HCT116 (cell line): Measurements from ENCODE around the gene PPP1R12C. TPM values are rescaled to one million over a fixed set of nuclear protein-coding genes. Genes with fewer than 3 reads are reported as not detected.

Experiments
- ATAC-seq: fragments of 200-7000 bp; cut with Tn5 transposase; 2 replicates; pipeline ENCODE4 v1.9.1; 2020; ENCODE audit warnings: mild to moderate bottlenecking, moderate library complexity
- BruUV-seq: library from RNA; stranded (reverse); fragments of 400-500 nt; replicated peaks from 2 replicates; lab custom pipeline; 2021; lab: Mats Ljungman, UMichigan
- CTCF ChIA-PET: fragments of 300-600 bp; sonication (Branson Sonifier 250); formaldehyde crosslinking; loops from one replicate; lab custom pipeline; 2021; ENCODE audit warnings: antibody characterized with exemption; lab: Charles Lee
- POLR2A ChIA-PET: fragments of 300-600, 350-600 bp; sonication (Branson Sonifier 250); formaldehyde crosslinking; loops from one replicate; lab custom pipeline; 2021; ENCODE audit warnings: antibody characterized with exemption; lab: Charles Lee
- RAD21 ChIA-PET, 2 experiments: fragments of 300-600 bp; sonication (Branson Sonifier 250); formaldehyde crosslinking; loops; one replicate each; lab custom pipeline; 2023; ENCODE audit warnings: low total read pairs in 2 of 2; ENCODE audit not compliant: uncharacterized antibody in 2 of 2, unreplicated experiment in 2 of 2, low non-redundant PET in 1 of 2; lab: Charles Lee
- DNase-seq: peaks from one replicate; pipeline ENCODE4 v3.0.0-alpha.2; 2010; ENCODE audit warnings: low read depth, low spot score
- H2AFZ ChIP-seq: fragments of 200-600 bp; shearing (Covaris generic), sonication (generic); 2 replicates; pipeline ENCODE4 v1.6.1; 2017; ENCODE audit warnings: low read depth, mixed run types, mixed read lengths, antibody characterized with exemption, low read length; ENCODE audit not compliant: poor library complexity, severe bottlenecking
- H3K27ac ChIP-seq: 2 replicates; pipeline ENCODE4 v1.5.1; 2012; ENCODE audit warnings: low read depth, low read length
- H3K27me3 ChIP-seq: fragments of 200-600 bp; sonication (generic); 2 replicates; pipeline ENCODE4 v1.6.1; 2016; ENCODE audit warnings: mixed run types, low read length, mixed read lengths; ENCODE audit not compliant: insufficient read depth
- H3K36me3 ChIP-seq, 2 experiments: fragments of 200-500 bp in 1 of 2; fragments of 200-600 bp in 1 of 2; sonication (Bioruptor generic) in 1 of 2; sonication (generic) in 1 of 2; 2 replicates each; pipeline versions ENCODE4 v1.5.1 to v1.6.1; 2014 to 2016; ENCODE audit warnings: low read length in 2 of 2, inconsistent platforms in 1 of 2, mixed read lengths in 1 of 2, mixed run types in 1 of 2; ENCODE audit not compliant: insufficient read depth in 2 of 2, control insufficient read depth in 1 of 2
- H3K4me1 ChIP-seq, 2 experiments: fragments of 200-600 bp in 1 of 2; sonication (generic) in 1 of 2; 2 replicates each; pipeline versions ENCODE4 v1.5.1 to v1.6.1; 2012 to 2017; ENCODE audit warnings: low read length in 2 of 2, inconsistent platforms in 1 of 2, mild to moderate bottlenecking in 1 of 2, mixed read lengths in 1 of 2, mixed run types in 1 of 2, moderate library complexity in 1 of 2; ENCODE audit not compliant: insufficient read depth in 2 of 2, control insufficient read depth in 1 of 2
- H3K4me2 ChIP-seq: fragments of 200-600 bp; sonication (generic); 2 replicates; pipeline ENCODE4 v1.6.1; 2017; ENCODE audit warnings: mixed run types, low read length, mixed read lengths
- H3K4me3 ChIP-seq, 2 experiments: fragments of 200-600 bp in 1 of 2; sonication (generic) in 1 of 2; replicated peaks in 1 of 2; 2 replicates each; pipeline ENCODE4 v1.5.1; 2011 to 2016; ENCODE audit warnings: low read length in 2 of 2, control low read depth in 1 of 2, low read depth in 1 of 2, mild to moderate bottlenecking in 1 of 2, mixed read lengths in 1 of 2, mixed run types in 1 of 2
- H3K79me2 ChIP-seq: fragments of 200-600 bp; sonication (generic); 2 replicates; pipeline ENCODE4 v1.6.1; 2017; ENCODE audit warnings: mild to moderate bottlenecking, mixed run types, low read length, moderate library complexity, mixed read lengths; ENCODE audit not compliant: insufficient read depth
- H3K9ac ChIP-seq: fragments of 200-600 bp; sonication (generic); 2 replicates; pipeline ENCODE4 v1.6.1; 2016; ENCODE audit warnings: low read length, mixed read lengths
- H3K9me2 ChIP-seq: fragments of 200-600 bp; sonication (generic), shearing (Covaris generic); 2 replicates; pipeline ENCODE4 v1.6.1; 2017; ENCODE audit warnings: mixed run types, mild to moderate bottlenecking, moderate library complexity; ENCODE audit not compliant: insufficient read depth
- H3K9me3 ChIP-seq, 2 experiments: fragments of 200-500 bp in 1 of 2; fragments of 200-600 bp in 1 of 2; sonication (Bioruptor generic) in 1 of 2; sonication (generic) in 1 of 2; 2 replicates each; pipeline ENCODE4 v1.6.1; 2014 to 2017; ENCODE audit warnings: low read length in 2 of 2, mixed read lengths in 2 of 2, inconsistent platforms in 1 of 2, low read depth in 1 of 2, mild to moderate bottlenecking in 1 of 2, mixed run types in 1 of 2, moderate library complexity in 1 of 2; ENCODE audit not compliant: control insufficient read depth in 1 of 2, insufficient read depth in 1 of 2
- H4K20me1 ChIP-seq: fragments of 200-600 bp; sonication (generic), shearing (Covaris generic); 2 replicates; pipeline ENCODE4 v1.6.1; 2017; ENCODE audit warnings: mixed run types, mild to moderate bottlenecking, moderate library complexity; ENCODE audit not compliant: insufficient read depth
- ATF3 ChIP-seq: IDR thresholded peaks from 2 replicates; pipeline ENCODE4 v1.6.1; 2012
- CEBPB ChIP-seq: IDR thresholded peaks from 2 replicates; pipeline ENCODE4 v1.6.1; 2012; ENCODE audit warnings: low read depth
- EZH2 ChIP-seq: fragments of 200-600 bp; sonication (generic); IDR thresholded peaks from 2 replicates; pipeline ENCODE4 v1.6.1; 2017; ENCODE audit warnings: antibody characterized with exemption, mixed run types
- FOSL1 ChIP-seq: IDR thresholded peaks from 2 replicates; pipeline ENCODE4 v1.6.1; 2012; ENCODE audit warnings: low read depth
- POLR2A ChIP-seq: IDR thresholded peaks from 2 replicates; pipeline ENCODE4 v1.7.0; 2011; ENCODE audit warnings: borderline replicate concordance; ENCODE audit not compliant: insufficient read depth, insufficient read length; ENCODE audit errors: extremely low read depth
- POLR2AphosphoS5 ChIP-seq: IDR thresholded peaks from 2 replicates; pipeline ENCODE4 v1.6.1; 2011; ENCODE audit warnings: mild to moderate bottlenecking, low read depth, low read length, moderate library complexity
- RAD21 ChIP-seq: IDR thresholded peaks from 2 replicates; pipeline ENCODE4 v1.6.1; 2012; ENCODE audit warnings: low read depth, mild to moderate bottlenecking
- SIN3A ChIP-seq: IDR thresholded peaks from 2 replicates; pipeline ENCODE4 v1.6.1; 2012; ENCODE audit warnings: low read depth
- ZNF274 ChIP-seq: fragments of 200-500 bp; sonication (Bioruptor generic); IDR thresholded peaks from 2 replicates; pipeline ENCODE4 v1.6.1; 2014; ENCODE audit warnings: mild to moderate bottlenecking, low read depth, low read length, inconsistent platforms
- intact Hi-C: fragments of 100-400 bp; cut with micrococcal nuclease; formaldehyde crosslinking; loops from 2 replicates; pipeline ENCODE4 v1.10.0; 2022
- total RNA-seq: library from RNA; stranded (reverse); gene quantifications from one replicate; pipeline ENCODE4 v1.2.1, GENCODE V29; 2021; ENCODE audit not compliant: unreplicated experiment

The PPP1R12C gene
- total RNA-seq, 1 experiment from 2014 or later, result 83.2 TPM

- Histone ChIP-seq H3K4me1 (peaks cover 19 to 64% of the 10 kb centered on the region in 2 experiments), H3K4me2 (peak overlapping the region; percentile 88), H3K4me3 (peak overlapping the region; percentile 60 to 69), H3K27me3 (no peaks in the 10 kb centered on the region), H3K9ac (peak overlapping the region; percentile 70), H2AFZ (no peak overlapping the region), H3K9me3 (no peaks in the 10 kb centered on the region), H3K9me2 (no peaks in the 10 kb centered on the region), H4K20me1 (no peaks in the 10 kb centered on the region), H3K79me2 (peaks cover 4% of the 10 kb centered on the region), H3K27ac (peak overlapping the region; percentile 99), H3K36me3 (0 out of 4 replicates have a peak, but pooled peaks cover 0 to 4% of the 10 kb centered on the region in 2 experiments)
- ATAC-seq (no peak), DNase-seq (no peak)
- ChIA-PET CTCF (interaction anchor here (1.2 to 4.4 kb wide), 5 partner anchors 12 to 356 kb away, joined by 3 to 53 read pairs (median 11); partner anchors contain the start of gene DNAAF3), RAD21 (interaction anchor here (0.6 to 1.8 kb wide), 4 partner anchors 8 to 40 kb away, joined by 3 to 13 read pairs (median 7); no protein-coding TSS in a partner anchor), POLR2A (interaction anchor here (0.6 to 2.9 kb wide), 7 partner anchors 9 to 495 kb away, joined by 3 to 24 read pairs (median 4); no protein-coding TSS in a partner anchor)
- no TSS peak for BruUV-seq
- TF ChIP-seq POLR2A (no peak), FOSL1 (no peak), SIN3A (no peak), ZNF274 (no peak), POLR2AphosphoS5 (no peak), ATF3 (no peak), EZH2 (no peak), CEBPB (no peak), RAD21 (no peak)
- intact Hi-C loops, result loop anchor here (10.0 kb wide), 1 partner anchor 487 kb away; no protein-coding TSS in a partner anchor
Observed at GRCh38 chr19:55147545-55148251, 30.3 kb upstream of the PPP1R12C start.
